GM19467 (cell line): ENCODE measurements around the gene ARID5B.

Source experiments
- ATAC-seq: cut with Tn5 transposase; IDR thresholded peaks from one replicate; pipeline ENCODE4 v1.9.1; 2021; ENCODE audit warnings: mild to moderate bottlenecking, moderate library complexity; ENCODE audit not compliant: unreplicated experiment

The ARID5B gene

DNA sequence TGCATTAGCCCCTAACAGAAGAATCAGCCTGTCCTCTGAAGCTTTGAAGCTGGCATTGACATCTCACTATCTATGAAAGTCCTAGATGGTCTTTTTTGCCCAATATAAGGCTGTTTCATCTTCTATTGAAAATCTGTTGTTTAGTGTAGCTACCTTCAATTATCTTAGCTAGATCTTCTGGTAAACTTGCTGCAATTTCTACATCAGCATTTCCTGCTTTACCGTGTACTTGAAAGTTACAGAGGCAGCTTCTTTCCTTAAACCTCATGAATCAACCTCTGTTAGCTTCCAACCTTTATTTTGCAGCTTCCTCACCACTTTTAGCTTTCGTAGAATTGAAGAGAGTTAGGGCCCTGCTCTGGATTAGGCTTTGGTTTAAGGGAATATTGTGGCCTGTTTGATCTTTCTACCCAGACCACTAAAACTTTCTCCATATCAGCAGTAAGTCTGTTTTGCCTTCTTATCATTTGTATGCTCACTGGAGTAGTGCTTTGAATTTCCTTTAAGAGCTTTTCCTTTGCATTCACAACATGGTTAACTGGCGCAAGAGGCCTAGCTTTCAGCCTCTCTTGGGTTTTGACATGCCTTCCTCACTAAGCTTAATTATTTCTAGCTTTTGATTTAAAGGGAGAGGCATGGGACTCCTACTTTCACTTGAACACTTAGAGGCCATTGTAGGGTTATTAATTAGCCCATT is 32.5 kb downstream of the ARID5B start:
- no peak for ATAC-seq

DNA sequence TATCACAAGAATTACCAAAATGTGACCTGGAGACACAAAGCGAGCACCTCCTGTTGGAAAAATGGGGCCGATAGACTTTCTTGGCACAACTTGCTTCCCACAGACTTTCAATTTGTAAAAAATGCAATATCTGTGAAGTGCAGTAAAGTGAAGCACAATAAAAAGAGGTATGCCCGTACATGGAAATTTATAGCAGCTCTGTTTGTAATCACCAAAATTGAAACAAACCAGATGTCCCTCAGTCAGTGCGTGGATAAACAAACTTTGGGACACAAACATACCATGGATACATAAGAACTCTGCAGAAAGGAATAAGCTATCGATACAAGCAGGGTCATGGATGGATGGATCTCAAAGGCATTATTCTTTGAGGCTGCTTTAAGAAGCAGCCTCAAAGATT is 33.6 kb downstream of the ARID5B start:
- no peak for ATAC-seq

DNA sequence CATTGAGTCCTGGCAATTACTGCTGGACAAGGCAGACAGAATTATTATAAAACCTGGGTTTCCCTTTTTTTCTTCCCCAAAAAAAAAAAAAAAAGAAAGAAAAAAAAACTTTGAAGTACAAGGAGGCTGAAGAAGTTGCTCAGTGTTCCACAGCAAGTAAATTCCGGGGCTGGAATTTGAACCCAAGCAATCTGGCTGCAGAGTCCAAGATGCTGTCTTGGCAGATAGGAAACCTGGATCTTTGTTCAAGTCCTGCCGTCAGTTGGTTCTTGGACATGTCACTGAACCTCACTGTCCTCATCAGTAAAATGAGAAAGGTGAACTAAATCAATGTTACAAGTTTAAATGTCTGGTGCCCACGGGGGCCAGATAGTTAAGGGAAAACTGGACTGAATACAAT is 35.3 kb downstream of the ARID5B start:
- no peak for ATAC-seq

DNA sequence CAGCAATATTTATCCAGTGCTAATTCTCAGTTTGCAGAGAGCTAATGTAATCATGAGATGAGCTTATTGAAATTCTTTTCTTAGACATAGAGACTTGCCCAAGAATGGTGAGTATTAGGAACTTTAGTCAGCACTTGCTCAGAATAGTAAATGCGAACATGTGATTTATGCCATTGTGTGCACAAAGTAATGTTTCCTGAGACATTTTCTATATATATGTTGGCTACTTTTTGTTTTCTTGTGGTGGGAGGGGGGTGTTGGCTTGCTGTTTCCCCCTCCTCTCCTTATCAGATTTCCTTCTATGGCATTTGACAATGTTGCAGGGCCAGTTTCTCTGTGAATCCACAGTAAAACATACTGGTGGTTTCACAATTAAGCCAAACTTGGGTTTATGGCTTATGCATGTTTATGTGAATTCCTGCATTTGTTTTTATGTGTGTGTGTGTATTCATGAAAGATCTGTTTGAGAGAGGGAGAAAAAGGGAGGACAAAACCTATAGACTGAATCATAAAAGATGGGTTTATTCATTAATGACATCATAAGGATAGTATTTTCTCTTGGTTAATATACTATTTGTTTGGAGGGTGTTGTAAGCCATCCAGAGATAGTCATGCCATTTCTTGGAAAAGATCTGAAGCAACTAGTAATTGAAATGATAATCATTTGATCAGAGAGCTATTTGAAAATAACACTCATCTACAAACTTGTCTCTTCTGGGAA is 36.3 kb downstream of the ARID5B start:
- ATAC-seq = no peak

DNA sequence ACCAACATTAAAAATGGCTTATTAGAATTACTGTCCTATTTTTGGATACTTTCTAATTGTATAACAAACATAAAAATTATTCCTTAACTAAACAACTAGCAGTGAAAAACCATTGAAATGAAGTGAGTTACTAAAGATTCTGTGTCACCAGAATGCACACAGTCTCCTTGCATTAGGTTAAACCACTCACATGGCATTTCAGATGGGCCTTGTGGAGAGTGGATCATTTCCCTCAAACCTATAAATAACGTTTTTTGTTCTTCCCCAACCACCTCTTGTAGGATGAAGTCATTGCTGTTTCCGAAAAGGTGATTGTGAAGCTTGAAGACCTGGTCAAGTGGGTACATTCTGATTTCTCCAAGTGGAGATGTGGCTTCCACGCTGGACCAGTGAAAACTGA is 38.4 kb downstream of the ARID5B start:
- ATAC-seq = no peak

DNA sequence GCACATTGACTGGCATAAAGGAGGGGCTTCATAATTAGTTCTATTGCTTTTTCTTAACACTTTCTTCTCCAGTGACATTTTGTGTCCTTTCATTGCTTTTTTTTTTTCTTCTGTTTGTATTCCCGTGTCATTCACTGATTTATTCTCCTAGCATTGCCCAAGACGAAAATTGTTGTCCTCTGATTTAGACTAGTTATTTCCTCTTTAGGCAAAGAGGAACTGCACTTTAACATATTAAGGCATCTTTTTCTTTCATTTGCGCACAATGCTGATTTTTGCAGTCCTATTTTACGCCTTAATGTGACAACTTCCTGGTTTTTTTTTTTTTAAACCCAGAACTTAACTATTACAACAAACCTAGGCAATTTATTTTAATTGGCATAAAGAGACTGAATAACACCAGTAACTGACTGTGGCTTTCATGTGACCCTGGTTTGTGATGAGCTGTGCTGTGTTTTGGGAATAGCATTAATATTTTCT is 39.7 kb downstream of the ARID5B start:
- ATAC-seq = no peak

DNA sequence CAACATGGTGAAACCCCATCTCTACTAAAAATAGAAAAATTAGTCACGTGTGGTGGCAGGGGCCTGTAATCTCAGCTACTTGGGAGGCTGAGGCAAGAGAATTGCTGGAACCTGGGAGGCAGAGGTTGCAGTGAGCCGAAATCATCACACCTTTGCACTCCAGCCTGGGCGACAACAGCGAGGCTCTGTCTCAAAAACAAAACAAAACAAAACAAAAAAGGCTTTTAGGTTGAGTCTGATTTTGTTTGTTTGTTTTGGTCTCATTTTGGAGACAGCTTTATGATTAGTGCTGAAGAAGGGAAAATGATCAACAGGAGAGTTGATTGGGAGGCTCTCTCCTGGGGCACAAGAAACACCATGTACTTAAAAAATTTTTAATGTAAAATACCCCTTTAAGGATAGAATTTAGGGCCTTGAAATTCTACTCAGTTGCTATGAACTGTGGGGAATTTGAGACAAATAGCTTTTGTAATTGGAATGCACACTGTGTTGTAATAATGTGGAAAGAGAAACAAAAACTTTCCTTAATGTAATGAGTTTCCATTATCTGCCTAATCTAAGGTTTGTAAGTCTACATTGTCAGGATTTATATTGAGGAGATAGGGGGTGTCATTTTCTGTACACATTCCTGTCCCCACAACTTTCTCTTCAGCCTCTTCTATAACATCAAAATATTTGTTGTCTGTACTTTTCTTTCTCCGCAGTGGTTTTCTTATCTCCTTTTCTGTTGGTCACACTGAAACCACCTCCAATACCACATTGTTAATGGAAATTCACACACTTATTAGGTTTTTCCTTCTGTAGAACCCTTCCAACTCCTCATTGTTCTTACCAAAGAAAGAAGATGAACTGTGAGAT is 41.3 kb downstream of the ARID5B start:
- no peak for ATAC-seq

DNA sequence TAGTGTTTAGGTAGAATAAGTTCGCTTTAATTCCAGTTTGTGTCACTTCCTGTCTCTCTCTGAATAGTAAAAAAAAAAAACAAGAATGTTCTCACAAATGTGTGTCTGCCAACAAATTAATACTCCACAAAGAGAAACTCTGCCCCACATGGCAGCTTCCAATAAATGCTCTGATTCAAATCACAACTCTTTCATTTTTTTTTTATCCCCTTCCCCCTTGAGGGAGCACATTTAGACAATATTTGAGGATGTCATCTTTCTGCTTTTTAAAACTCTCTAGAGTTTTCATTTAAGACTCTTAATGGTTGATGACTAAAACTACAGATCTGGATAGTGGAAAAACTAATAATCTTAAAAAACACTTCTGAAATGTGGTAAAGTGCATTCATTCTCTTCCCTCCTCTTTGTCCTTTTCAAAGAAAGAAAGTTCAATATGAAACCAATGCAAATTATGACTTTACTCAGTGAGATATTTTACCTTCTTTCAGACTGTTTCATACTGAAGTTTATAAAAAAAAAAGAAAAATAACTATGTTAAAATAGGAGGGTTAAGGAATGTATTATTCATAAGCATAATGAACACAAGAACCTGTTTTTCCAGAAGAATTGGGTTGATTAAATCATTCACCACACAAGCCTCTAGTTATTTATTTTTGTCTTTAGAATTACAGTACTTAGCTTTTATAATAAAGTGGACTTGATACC is 42.3 kb downstream of the ARID5B start:
- ATAC-seq = peak; percentile 36

DNA sequence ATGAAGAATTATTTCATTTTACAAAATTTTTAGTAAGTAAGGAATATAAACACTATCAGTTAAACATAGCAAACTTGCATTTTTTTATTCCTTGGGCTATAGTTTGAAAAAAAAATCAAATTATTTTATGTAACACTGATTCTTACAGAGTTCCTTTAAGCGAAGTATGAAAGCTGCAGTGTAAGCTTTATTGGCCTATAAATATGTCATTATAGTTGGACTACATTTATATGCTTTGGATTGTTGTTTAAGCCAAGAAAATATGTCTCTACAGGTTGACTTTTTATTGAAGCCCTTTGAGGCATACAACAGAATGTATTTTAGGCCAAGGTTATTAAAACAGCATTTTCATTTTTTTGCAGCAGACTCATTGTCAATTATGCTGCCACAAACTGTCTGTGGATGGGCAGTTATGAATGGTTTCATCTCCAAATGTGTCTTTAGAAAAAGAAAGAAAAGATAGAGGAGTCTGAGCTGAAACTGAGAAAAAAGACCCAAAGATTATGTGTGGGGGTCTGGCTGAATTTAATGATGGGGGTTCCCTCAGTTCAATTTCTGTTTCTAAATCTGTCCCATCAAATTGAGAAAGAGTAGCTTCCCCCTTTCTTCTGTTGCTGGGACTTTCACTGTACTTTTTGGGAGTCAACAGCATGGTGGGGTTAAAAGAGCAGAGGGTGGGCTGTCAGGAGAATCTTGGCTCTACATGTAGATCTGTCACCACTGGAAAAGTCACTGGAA is 43.1 kb downstream of the ARID5B start:
- ATAC-seq = no peak

DNA sequence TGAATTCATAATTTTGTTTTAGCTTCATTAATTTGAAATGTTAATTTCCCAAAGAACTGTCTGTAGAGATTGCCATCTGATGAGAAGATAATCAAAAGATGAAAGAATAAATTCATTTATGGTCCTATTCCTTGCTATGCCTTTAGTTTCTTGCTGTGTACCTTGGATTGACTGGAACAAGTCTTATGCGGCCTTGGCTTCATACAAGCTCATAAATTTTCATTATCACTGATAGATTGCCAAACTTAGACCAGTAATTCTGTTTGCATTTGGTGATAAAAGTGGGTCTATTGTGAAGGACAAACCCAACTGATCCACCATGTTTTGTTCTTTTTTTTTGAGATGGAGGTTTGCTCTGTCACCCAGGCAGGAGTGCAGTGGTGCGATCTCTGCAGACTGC is 48.2 kb downstream of the ARID5B start:
- ATAC-seq = no peak

DNA sequence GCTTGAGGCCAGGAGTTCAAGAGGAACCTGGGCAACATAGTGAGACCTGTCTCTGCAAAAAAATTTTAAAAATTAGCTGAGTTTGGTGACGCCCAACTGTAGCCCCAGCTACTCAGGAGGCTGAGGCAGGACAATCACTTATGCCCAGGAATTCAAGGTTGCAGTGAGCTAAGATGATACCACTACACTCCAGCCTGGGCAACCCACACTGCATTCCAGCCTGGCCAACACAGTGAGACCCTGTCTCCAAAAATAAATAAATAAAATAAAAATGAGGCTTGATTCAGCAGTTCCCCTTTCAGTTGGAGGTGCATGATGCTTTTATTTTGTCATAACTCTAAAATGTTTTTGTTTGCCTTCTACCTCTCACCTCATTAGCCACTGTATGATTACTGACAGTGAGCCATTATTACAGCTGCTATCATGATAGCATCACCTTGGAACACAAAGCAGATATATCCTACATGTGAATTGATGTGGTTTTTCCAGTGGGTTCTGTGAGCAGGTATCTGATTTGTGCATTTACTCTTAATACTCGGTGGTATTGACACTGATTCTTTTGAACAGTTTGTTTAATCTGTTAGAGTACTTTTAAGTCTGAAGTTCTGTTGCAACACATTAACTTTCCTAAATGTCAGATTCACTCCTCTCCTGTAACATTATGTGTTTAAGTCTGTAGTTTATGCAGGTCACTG is 49.1 kb downstream of the ARID5B start:
- no peak for ATAC-seq

DNA sequence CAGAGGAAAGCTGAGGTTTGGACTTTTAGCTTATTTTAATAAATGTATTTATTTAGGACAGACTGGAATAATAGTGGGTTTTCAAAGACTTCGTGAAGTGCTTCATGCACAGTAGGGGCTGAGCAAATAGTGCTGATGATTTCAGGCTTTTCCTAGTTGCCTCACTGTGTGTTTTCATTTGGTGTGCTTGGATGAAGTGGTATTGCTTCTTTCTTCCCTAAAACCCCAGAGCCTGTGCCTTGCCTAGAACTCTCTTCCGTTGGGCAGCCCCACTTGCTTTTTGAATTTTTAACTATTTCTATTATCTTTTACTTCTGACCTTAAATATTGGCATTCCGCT is 49.6 kb downstream of the ARID5B start:
- no peak for ATAC-seq

DNA sequence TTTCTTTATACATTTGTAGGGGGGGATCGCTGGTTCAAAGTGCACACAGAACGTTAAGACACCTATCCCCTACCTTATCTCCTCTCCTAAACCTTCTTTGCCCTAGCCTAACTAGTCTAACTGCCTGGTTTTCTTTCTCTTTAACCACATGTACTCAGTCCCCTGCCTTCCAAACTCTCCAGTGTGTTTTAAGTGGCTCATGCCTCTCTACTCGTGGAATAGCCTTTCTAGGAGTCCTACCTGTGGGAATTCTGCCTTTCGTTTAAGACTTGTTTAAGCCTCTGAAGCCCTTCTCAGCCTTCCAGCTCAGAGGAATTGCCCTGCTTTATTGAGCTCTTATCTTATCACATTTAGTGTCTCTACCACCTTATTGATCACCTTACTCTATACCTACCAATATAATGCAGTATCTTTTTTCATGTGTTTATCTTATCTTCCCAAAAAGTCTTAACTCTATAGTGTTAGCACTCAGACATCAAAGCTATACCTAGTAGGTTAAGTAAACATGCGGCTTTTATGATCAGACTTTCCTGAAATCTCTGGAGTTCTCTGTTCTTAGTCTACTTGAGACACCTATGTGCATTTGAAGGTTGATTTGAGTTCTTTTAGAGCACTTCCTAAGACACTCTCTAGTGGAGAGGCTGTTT is 50.7 kb downstream of the ARID5B start:
- no peak for ATAC-seq

DNA sequence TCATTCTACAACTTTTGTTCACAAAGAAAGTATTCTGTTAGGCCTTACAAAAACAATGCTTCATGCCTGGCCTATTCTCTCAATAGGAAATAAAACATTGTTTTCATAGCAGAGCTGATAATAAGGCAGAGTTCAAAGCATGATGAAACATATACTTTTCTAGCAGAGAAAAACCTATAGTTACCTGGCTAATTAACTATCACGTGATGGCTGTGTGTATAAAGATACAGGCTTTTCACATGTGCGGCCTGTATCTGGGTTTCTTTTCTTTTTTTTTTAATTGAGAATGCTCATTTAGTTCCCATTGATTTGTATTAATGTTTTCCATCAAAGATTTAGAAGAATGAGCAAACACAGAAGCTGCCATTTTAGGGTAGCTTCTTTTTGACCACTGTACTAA is 51.7 kb downstream of the ARID5B start:
- no peak for ATAC-seq

DNA sequence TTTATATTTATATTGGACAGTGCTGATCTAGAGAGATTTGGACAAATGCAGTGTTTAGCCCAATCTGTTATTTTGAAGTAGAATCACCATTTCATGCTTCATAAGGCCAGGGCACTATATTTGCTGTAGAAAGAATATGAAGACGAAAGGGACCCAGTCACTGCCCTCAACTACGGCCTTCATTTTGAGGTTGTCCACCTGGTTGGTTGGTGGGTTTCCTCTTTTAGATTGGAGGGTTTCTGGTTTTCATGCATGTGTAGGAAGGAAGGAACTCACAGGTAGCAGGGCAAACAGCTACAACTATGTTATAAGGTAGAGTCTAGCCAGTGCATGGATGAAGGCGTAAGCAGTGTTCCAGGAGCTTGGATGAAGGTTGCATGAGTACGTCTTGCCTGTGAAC is 56.3 kb downstream of the ARID5B start:
- no peak for ATAC-seq

DNA sequence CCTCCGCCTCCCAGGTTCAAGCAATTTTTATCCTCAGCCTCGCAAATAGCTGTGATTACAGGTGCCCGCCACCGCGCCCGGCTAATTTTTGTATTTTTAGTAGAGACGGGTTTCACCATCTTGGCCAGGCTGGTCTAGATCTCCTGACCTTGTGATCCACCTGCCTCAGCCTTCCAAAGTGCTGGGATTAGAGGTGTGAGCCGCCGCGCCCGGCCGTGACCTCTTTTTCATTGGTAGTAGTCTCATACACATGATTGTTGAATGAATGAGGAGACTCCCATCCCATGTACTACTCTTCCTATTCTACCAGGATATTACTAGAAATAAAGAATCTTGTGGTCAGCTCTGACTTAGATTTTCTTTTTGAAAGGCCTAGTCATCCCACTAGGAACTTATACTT is 56.8 kb downstream of the ARID5B start:
- ATAC-seq = no peak

DNA sequence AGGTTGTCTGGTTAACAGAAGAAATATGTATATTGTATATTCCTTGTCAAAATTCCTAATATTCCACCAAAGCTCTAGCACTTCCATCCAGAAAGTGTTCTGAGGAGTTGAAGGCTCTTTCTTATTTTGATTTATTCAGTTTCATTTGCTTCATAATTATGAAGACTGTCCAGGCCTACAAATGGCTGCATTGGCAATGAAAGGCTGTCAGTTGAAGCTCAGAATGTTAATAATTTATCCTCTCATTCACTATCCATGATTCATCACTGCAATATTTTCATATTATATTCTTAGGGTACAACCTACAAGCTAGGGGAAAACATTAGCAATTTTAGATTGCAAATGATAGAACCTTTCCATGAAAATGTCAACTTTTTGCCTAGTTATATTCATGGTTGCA is 57.3 kb downstream of the ARID5B start:
- no peak for ATAC-seq

DNA sequence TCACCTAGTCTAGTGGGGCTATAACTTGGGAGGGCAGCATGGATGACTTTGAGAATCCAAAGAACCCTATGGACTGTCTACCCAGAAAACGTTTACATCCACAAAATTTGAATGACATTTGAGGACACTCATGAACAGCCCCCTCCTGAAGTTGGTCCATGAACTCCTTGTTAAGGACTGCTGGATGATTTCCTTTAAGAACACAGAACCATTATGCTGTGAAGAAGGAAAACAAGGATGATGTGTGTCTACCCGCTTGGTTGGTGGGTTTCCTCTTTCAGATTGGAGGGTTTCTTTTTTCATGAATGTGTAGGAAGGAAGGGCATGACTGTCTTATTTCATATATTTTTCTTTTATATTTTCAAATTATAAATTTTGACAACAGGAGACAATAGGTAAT is 58.3 kb downstream of the ARID5B start:
- no peak for ATAC-seq

DNA sequence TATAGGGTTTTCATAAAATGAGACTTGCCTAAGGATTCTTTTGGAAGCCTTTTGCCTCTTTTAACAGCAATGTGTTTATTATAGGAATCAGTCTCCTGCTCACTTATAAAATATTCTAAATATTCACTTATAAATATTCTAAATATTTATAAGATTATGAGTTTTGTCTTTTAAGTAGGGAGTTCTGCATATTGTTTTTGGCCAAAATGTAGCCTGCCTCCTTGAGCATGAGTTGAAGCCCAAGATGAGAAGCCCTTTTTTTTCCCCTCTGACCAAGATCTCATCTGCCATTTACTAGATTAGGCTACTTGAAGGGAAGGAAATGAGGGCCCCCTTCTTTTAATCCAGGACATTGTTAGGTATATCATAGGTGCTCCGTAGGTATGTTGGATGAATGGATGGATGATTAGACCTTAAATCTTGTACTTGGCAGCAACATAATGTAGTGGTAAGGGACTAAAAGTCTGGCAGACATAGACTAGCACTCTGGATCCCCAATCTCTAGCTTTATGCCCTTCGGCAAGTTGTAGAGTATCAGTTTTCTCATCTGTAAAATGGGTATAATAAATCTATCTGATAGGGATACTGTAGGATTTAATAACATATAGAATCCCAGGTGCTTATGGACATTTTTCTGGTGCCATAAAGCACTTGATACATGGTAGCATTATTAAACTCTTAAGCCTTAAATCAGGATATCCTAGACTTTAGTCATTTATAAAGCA is 59.1 kb downstream of the ARID5B start:
- no peak for ATAC-seq
